HepG2 (cell line): ENCODE results near the gene ACOT8. TPM values are rescaled to one million over a fixed set of nuclear protein-coding genes. Genes with fewer than 3 reads are reported as not detected.

Experiments used
- CC2D1A ChIP-seq: sonication (generic); formaldehyde crosslinking; IDR thresholded peaks from 2 replicates; pipeline ENCODE4 v1.8.1; 2023; ENCODE audit warnings: mild to moderate bottlenecking, missing genetic modification reagents
- DBP ChIP-seq: sonication (generic); formaldehyde crosslinking; IDR thresholded peaks from 2 replicates; pipeline ENCODE4 v1.4.0; 2020; ENCODE audit warnings: missing genetic modification reagents; ENCODE audit errors: not compliant biosample characterization
- NKX3-1 ChIP-seq: sonication (generic); formaldehyde crosslinking; IDR thresholded peaks from 2 replicates; pipeline ENCODE4 v1.5.0; 2020; ENCODE audit warnings: missing genetic modification reagents
- REPIN1 ChIP-seq: sonication (generic); formaldehyde crosslinking; IDR thresholded peaks from 2 replicates; pipeline ENCODE4 v1.8.0; 2022; ENCODE audit warnings: missing genetic modification reagents, low read depth, mild to moderate bottlenecking, borderline replicate concordance
- SALL2 ChIP-seq: sonication (generic); formaldehyde crosslinking; IDR thresholded peaks from 2 replicates; pipeline ENCODE4 v1.8.1; 2023; ENCODE audit warnings: mild to moderate bottlenecking, missing genetic modification reagents, inconsistent platforms
- SAP130 ChIP-seq: IDR thresholded peaks from 2 replicates; pipeline ENCODE4 v1.6.1; 2016; ENCODE audit warnings: low read depth
- ZBTB40 ChIP-seq, 2 experiments: fragments of 450-650 bp in 1 of 2; sonication (generic) in 1 of 2; formaldehyde crosslinking in 1 of 2; IDR thresholded peaks; 2 replicates each; pipeline versions ENCODE4 v1.6.1 to v1.8.0; 2016 to 2022; ENCODE audit warnings: antibody characterized with exemption in 1 of 2, mild to moderate bottlenecking in 1 of 2, missing genetic modification reagents in 1 of 2
- ZFP91 ChIP-seq: sonication (generic); formaldehyde crosslinking; IDR thresholded peaks from 2 replicates; pipeline ENCODE4 v1.9.0; 2022; ENCODE audit warnings: missing genetic modification reagents, mild to moderate bottlenecking, borderline replicate concordance
- ZNF256 ChIP-seq: sonication (generic); formaldehyde crosslinking; conservative IDR thresholded peaks from 2 replicates; pipeline ENCODE4 v1.4.0; 2020; ENCODE audit warnings: missing genetic modification reagents
- ZNF350 ChIP-seq: sonication (generic); formaldehyde crosslinking; IDR thresholded peaks from 2 replicates; pipeline ENCODE4 v1.4.0; 2020; ENCODE audit warnings: mild to moderate bottlenecking, low read depth, missing genetic modification reagents, borderline replicate concordance
- ZNF430 ChIP-seq: sonication (generic); formaldehyde crosslinking; IDR thresholded peaks from 2 replicates; pipeline ENCODE4 v1.9.0; 2021; ENCODE audit warnings: mild to moderate bottlenecking, missing genetic modification reagents
- ZNF598 ChIP-seq: sonication (generic); formaldehyde crosslinking; IDR thresholded peaks from 2 replicates; pipeline ENCODE4 v1.5.1; 2020; ENCODE audit warnings: mild to moderate bottlenecking, missing genetic modification reagents, borderline replicate concordance
- ZNF800 ChIP-seq: sonication (generic); formaldehyde crosslinking; IDR thresholded peaks from 2 replicates; pipeline ENCODE4 v1.4.0; 2020; ENCODE audit warnings: missing genetic modification reagents
- polyA plus RNA-seq, 8 experiments: library from polyadenylated mRNA; depleted of rRNA in 3 of 8; stranded (reverse) in 7 of 8; unstranded in 1 of 8; fragments of >200 nt; fragmentation: Illumina TruSeq in 4 of 8; extraction: Trizol in 4 of 8; gene quantifications; 2 replicates each; pipeline versions ENCODE4 v1.2.1 to v1.2.3, GENCODE V29; 2011 to 2016; ENCODE audit warnings: low read depth in 4 of 8, missing spikeins in 1 of 8, mixed read lengths in 1 of 8; ENCODE audit not compliant: insufficient read depth in 1 of 8
- total RNA-seq, 5 experiments: library from RNA; depleted of rRNA; stranded (reverse); fragments of >200 nt; fragmentation: Illumina TruSeq; extraction: Trizol; gene quantifications; 2 replicates each; pipeline ENCODE4 v1.2.3, GENCODE V29; 2016; ENCODE audit warnings: low read depth in 1 of 5

ACOT8 gene
- total and polyA plus RNA-seq, 2 of the 13 experiments (the other 11 are each of a cell fraction or from before 2014, with no cell fraction given) = 31.4 to 45.5 TPM

GRCh38 chr20:45857114-45857881, at the start of gene ACOT8, which contains the start of gene ZSWIM3 (continued):
- TF ChIP-seq SALL2 (CRISPR knock-in tag) (peak; percentile 90), ZNF430 (CRISPR knock-in tag) (peak; percentile 95), ZNF598 (CRISPR knock-in tag) (peak; percentile 93), ZBTB40 (IDR thresholded peaks at IDR 0.05) (peak; percentile 95), ZBTB40 (CRISPR knock-in tag; IDR thresholded peaks at IDR 0.05) (peak; percentile 58; the same call in 1 of the 2 replicates), ZNF800 (CRISPR knock-in tag) (0 out of 2 replicates have a peak, but pooled peaks have one; percentile 59), ZNF350 (CRISPR knock-in tag) (peak; percentile 92), ZNF256 (no peak), REPIN1 (peak; percentile 81), ZFP91 (CRISPR knock-in tag) (peak; percentile 85; the same call in 1 of the 2 replicates), CC2D1A (no peak), SAP130 (CRISPR knock-in tag) (peak; percentile 100), NKX3-1 (peak; percentile 50; the same call in 1 of the 2 replicates), DBP (CRISPR knock-in tag) (no peak)
